Uterus (tissue), 2 donors: ENCODE measurements around the gene CLMN.

Experiments used
- CTCF ChIP-seq, 4 experiments: fragments of 200-600 bp in 2 of 4; fragments of 450-650 bp in 2 of 4; sonication (generic) in 2 of 4; IDR thresholded peaks; one replicate each; pipeline ENCODE4 v1.5.1; 2016 to 2019; ENCODE audit warnings: antibody characterized with exemption in 4 of 4, mild to moderate bottlenecking in 2 of 4, moderate library complexity in 1 of 4
- POLR2A ChIP-seq, 2 donors: fragments of 450-650 bp; IDR thresholded peaks; one replicate each; pipeline ENCODE4 v1.6.1; 2016; ENCODE audit warnings: antibody characterized with exemption in 2 of 2, mild to moderate bottlenecking in 1 of 2, moderate library complexity in 1 of 2

- TF ChIP-seq CTCF (IDR thresholded peaks at IDR 0.05), result no peak
- TF ChIP-seq POLR2A (IDR thresholded peaks at IDR 0.05), result no peak
Measured at GRCh38 chr14:95290871-95291431, 28.8 kb downstream of the CLMN start.
